ENCODE measurements around the gene TMEM250.

The TMEM250 gene

GRCh38 chr9:136093995-136094881, 24.4 kb downstream of the TMEM250 start:
- no peak for DNase-seq (ENCODE audit: low read depth)

DNA sequence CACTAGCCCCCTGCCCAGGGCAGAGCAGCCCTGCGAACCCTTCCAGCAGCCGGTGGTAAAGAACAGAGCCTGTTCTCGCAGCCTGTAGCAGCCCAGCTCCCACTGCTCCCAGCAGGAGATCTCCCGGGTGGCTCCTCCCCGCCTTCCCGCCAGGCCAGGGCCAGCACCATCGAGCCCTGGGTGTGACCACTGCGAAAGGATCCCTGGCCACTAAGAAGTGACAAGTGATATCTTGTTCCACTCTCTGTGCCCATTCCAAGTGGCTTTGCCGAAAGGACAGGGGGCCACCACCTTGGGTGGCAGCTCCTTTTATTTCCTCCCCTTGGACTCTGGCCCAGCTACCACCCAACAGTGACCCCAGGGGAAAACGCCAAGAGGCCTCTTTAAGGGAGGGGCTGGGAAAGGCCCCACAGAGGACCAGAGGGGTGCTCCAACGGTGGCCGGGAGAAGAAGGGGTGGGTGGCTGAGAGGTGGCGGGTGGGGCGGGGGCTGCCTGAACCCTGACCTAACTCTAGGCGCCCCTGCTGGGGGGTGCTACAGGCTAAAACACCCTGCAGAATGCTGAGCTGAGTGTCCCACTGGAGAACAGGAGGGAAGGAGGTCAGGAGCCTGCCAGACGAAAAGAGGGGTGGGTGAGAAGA, 25.2 kb downstream of the TMEM250 start:
- no peak for DNase-seq (ENCODE audit: low read depth)

DNA sequence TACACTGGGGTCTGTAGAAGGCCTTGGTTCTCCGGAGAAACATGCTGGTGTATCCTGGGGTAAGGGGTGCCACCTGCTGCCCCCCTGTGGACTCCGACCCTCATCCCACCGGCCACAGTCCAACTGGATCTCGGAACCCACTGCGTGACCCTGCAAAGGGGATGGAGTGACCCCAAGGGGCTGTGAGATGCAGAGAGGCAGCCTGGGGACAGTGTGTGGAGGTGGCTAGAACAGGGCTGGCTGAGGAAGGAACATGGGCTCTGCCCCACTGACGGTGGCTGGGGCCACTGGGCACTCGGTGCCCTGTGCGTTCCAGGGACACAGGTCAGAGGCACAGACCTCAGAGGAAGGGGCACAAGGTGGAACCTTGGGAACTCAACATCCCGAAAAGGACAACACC, 25.9 kb downstream of the TMEM250 start:
- DNase-seq (ENCODE audit: low read depth) = no peak

DNA sequence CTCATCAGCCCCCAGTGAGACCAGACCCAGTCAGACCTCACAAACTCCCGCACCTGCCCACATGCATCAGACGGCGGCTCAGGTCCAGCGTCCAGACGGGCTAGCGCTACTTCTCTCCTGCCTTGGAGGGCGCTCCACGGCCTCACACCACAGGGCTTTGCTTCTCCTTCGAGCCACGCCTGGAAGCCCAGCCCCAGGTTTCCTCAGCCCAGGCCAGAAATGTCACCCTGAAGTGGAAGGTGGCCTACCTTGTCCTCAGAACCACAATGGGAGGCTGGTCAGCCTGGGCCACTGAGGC, 26.4 kb downstream of the TMEM250 start:
- no peak for DNase-seq (ENCODE audit: low read depth)

DNA sequence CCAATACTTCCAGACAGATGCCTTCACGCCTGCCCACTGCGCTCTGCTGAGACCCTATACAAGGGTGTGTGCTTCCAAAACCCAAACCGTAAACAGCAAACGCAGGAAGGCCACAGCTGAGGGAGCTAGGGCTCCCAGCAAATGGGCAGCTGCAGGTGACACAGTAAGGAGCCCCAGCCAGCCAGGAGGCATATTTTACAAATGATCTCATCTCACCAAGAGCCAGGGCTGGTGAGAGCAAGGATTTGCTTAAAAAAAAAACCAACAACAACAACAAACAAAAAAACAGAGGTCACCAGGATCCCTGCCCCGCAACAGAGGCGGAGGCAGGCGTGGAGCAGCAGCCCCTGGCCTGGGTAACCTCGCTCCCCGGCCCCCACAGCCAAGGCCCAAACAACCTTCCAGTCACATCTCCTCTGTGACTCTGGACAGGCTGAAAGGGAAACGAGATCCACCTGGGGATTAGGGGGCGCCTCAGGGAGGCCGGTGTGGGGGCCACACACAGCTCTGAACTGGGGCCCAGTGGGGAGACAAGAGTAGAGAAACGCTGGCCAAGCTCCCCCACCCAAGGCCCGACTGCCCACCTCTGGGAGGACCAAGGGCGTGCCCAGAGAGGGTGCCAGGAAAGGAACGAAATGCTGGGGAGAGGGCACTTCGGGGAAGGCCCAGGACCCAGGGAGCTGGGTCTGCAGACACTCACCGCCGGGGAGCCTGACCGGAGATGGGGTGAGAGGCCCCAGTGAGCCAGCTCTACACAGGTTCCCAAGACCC, 26.9 kb downstream of the TMEM250 start:
- no peak for DNase-seq (ENCODE audit: low read depth)

GRCh38 chr9:136090768-136091581, 27.7 kb downstream of the TMEM250 start:
- DNase-seq (ENCODE audit: low read depth) = no peak

DNA sequence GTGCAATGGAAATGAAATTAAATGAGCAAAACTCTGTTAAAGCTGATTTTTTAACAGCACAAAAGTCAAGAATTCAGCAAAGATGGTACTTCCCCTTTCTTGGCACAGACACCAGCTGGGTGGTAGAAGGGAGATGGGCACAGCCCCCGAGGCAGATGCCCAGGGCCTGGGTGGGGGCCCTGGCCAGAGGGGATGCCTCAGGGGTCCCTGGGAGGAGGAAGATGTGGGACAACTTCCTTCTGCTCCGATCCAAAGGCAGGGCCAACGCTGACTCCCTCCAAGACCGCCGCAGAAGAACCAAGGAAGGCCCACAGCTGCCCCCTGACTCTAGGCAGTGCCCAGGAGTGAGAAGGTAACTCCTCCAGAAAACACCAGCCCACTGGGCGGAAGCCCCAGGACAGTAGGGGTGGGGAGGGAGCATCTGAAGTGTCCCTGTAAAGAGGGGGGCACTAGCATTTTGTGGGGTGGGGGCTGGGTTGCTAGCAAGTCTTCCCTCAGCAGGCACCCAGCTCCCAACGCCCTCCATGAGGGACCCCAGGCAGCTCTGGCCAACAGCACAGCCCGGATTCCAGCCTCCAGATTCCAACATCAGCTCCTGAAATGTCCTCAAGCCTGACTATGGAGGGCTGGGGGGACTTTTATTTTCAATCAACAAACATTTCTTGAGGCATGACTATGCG, 28.5 kb downstream of the TMEM250 start:
- no peak for DNase-seq (ENCODE audit: low read depth)

DNA sequence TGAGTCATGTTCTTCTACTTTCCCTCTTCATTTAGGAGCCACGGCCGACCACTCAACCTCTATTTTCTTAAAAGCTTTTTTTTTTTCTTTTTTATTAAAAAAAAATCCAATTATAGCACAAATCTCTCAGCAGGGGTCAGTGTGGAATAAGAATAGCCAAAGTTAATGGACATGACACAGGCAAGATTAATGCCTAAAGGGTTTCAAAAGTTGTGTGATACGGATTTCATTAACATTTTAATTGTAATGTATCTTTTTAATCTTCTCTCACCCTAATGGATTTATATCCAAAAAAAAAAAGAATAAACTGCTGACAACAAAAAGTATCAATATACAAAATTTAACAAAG, 29.0 kb downstream of the TMEM250 start:
- DNase-seq (ENCODE audit: low read depth) = no peak

DNA sequence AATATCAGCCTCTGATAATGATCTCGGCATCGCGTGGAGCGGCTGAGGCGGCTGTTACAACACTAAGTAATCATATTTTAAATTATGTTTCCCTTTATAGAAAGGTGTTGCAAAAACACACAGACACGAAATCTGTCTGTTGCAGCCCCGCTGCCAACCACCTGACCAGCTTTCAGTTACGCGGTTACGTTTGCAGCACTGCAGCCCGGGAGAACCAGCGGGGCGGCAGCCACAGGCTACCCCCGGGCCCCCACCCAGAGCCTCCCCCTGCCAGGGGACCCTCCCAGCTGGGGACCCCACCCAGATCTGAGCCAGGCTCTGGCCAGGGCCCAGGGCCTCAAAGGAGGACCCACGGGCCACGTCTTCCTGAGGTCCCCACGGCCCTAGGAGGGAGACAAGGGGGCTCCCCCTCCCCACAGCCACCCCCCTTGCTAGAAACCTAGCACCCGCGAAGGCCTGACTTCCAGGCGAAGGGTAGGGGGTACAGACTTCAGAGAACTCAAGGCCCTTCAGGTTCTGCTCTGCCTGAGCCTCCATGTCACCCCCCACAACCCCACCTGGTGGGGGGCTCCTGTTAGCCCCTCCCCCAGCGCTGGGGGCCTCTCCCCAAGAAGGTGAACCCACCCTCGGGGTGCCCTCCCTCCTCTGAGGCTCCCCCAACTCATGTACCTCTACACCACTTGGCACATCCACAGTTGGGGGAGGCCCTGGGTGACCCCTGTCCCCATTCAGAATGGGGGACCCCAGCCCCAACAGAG, 29.6 kb downstream of the TMEM250 start:
- DNase-seq (ENCODE audit: low read depth) = no peak

- no peak for DNase-seq (ENCODE audit: low read depth)
Observed at GRCh38 chr9:136088481-136088938, 30.2 kb downstream of the TMEM250 start.

- no peak for DNase-seq (ENCODE audit: low read depth)
Observed at GRCh38 chr9:136087741-136088480, 30.8 kb downstream of the TMEM250 start.

- no peak for DNase-seq (ENCODE audit: low read depth)
Observed at GRCh38 chr9:136086951-136087740, 31.5 kb downstream of the TMEM250 start.

DNA sequence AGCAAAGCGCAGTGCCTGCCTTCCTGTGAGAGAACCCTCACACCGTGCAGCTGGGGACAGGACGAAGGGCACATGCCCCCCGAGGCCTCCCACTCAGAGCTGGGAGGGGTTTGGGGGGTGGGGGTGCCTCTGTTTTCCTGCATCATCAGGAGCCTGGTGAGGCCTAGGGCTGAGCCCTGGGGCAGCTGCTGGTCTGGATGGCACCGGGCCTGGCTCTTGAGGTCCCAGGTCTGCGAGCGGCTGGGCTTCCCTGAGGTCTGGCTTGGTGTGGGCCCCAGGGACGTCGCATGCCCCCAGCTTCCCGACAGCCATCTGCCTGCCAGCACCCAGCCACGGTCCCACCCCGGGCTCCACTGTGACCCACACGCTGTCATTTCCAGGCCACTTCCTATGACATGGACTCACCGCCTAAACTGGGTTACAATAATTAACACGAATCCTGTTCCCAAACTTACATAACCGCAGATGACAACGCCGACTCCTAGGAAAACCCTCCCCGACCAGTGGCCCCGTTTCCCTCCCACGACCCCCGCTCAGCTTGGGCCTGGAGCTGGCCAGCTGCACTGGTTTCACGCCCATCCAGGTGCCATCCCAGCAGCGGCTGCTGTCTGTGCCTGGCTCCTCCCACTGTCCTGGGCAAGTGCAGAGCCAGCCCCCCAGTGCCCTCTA, 32.3 kb downstream of the TMEM250 start:
- DNase-seq (ENCODE audit: low read depth) = no peak

DNA sequence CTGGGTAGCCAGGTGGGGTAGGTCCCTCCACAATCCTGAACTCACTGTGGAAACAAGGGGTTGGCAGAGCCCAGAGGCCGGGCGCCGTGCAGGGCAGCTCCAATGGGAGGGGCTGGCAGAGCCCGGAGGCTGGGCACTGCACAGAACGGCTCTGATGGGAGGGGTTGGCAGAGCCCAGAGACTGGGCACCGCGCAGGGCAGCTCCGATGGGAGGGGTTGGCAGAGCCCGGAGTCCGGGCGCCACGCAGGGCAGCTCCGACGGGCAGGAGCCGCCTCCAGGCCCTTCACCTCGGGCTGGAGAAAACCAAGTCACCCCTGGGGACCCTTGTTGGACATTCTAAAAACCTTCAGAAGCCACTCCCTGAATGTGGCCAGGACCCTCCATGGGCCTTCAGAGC, 32.9 kb downstream of the TMEM250 start:
- no peak for DNase-seq (ENCODE audit: low read depth)

GRCh38 chr9:136084063-136084944, 34.4 kb downstream of the TMEM250 start:
- no peak for DNase-seq (ENCODE audit: low read depth)

DNA sequence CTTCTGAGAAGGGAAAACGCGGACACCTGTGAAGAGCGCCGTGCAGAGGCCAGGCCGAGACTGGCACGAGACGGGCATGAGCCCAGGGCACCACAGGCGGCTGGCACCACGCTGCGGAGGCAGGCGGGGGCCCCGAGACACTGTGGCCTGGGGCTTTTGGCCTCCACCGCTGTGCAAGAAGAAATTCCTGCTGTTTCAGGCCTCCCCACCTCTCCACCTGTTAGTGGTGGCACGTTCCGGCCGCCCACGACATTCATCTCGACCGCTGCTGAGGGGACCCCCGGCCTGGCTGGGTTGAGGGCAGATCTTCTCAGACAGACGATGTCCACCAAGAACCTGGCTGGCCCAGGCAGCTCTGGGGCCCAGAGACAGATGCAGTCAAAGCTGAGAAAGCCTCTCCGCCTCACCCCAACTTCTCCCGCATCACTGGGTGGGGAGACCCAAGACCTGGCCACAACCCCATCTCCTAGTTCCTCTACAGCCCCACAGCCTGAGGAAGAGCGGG, 35.1 kb downstream of the TMEM250 start:
- no peak for DNase-seq (ENCODE audit: low read depth)

Measured in GM04504 (cell line).